ENCODE data around the gene FAM53B. TPM values are rescaled to one million over a fixed set of nuclear protein-coding genes. Genes with fewer than 3 reads are reported as not detected.
"Not testable (repeated sequence)": the region's sequence is repeated elsewhere in the genome, so short reads cannot be mapped to it uniquely, and the experiment has no call there.

The FAM53B gene, protein sequence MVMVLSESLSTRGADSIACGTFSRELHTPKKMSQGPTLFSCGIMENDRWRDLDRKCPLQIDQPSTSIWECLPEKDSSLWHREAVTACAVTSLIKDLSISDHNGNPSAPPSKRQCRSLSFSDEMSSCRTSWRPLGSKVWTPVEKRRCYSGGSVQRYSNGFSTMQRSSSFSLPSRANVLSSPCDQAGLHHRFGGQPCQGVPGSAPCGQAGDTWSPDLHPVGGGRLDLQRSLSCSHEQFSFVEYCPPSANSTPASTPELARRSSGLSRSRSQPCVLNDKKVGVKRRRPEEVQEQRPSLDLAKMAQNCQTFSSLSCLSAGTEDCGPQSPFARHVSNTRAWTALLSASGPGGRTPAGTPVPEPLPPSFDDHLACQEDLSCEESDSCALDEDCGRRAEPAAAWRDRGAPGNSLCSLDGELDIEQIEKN
- 35.1 TPM for total RNA-seq

DNA sequence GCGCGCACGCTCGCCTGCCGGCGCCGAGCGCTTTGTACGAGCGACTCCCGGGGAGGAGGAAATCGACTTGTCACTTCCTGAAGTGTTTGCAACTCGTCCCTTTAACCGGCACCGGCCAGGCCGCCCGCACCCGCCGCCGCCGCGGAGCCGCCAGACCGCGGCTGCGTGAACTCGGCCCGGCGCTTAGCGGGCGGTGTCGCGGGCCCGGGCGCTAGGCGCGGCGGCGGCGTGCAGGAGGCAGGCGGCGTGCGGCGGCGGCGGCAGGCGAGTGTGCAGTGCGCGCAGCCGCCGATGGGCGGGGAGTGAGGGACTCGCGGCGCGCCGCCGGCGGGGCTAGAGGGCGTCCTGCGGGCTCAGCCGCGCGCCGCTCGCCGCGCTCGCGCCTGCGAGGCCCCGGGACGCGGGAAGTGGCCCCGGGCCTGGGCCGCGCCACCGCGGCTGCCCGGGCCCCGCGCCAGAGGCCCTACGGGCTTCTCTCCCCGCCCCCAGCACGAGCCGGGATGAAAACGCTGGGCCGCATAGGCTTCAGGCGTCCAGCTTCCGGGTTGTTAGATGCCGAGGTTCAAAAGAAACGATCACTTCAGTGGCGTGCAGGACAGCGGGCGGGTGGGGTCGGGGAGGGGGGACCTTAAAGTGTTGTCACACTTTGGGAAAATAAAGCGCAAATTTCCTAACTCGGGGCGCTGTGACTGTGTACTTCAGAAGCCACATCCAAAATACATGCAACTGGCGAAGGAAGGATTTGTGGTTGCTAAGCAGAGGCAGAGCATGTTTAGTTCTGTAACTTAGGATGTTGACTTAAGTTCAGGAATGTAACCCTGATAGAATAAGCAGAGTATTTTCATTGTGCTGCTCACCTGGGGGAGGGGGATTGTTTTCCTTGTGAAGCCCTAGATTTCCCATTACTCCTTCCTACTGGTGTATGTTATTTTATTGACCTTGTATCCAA lies at the start of gene FAM53B:
Gene FAM53B, minus strand, starts transcription at position 277 of the 949 bp plus-strand sequence. CDS start 37,665 bp downstream, outside the sequence.
- peak; percentile 71 for DNase-seq

DNA sequence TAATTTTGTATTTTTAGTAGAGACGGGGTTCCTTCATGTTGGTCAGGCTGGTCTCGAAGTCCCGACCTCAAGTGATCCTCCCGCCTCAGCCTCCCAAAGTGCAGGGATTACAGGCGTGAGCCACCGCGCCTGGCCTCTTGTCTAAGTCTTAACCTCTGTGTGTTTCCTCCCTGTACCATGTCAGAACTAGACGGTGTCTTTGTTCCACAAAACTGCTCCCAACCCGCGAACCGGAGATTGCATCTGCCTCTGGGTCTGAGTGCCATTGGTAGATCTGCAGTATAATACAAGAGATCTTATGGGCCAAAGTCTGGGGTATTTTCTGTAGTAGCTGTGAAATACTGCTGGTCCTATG lies 48.8 kb upstream of the FAM53B start:
- no peak for DNase-seq

DNA sequence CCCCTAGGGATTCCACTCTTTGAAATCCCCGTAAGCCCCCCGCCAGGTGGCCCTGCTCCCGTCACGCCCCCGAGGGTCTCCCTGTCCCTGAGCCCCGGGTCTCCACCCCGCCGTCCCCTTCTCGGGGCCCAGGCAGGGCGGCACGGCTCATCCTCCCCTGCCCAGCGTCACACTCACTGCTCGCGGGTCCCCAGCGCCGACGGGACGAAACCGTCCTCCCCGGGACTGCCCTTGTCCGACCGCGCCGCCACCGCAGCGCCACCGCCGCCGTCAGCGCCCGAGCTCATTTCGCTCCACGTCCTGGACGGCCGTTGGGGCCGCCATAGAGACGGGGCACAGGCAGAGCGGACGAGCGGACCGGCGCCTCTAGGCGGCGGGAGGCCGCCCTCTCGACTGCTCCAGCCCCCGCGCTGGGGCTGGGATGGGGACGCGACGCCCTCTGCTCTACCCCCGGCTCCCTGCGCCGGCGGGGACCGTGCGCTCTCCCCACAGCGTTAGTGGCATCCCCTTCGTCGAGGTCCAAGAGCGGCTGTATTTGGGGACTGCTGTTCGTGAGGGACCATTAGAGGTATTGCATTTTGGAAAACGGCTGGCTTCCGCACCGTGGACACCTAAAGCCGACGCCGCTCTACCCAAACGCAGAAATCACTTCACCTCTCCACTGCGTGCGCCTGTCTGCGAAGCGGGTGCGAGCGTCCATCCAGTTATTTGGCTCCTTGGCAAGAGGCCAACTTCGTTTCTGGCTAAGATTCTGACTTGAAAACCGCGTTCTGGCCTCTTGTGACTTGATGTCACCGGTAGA lies 47.6 kb upstream of the FAM53B start, which contains the start of gene EEF1AKMT2:
Gene EEF1AKMT2, minus strand, starts transcription at position 341 of the 802 bp plus-strand sequence. Its CDS starts 54 bp downstream, at position 287.
- DNase-seq = peak; percentile 71

DNA sequence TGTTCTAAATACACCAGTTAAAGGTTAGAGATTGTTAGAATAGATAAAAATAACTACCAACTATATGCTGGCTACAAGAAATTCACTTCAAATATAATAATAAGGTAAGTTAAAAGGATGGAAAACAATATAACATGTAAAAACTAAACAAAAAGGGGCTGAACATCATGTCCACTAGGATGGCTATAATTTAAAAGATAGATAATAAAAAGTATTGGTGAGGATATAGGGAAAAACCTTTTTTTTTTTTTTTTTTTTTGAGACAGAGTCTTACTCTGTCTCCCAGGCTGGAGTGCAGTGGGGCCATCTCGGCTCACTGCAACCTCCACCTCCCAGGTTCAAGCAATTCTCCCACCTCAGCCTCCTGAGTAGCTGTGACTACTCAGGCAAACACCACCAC lies 38.7 kb upstream of the FAM53B start:
- not testable (repeated sequence) for DNase-seq

DNA sequence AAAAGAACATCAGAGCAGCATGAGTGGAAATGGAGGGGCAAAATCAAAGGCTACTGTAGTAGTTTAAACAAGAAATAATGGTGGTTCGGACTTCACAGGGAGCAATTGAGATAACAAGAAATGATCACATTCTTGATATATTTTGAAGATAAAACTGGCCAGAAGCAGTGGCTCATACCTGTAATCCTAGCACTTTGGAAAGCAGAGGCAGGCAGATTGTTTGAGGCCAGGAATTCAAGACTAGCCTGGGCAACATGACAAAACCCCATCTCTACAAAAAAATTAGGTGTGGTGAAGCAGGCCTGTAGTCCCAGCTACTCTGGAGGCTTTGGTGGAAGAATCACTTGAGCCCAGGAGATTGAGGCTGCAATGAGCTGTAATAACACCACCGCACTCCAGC lies 24.6 kb upstream of the FAM53B start:
- no peak for DNase-seq

DNA sequence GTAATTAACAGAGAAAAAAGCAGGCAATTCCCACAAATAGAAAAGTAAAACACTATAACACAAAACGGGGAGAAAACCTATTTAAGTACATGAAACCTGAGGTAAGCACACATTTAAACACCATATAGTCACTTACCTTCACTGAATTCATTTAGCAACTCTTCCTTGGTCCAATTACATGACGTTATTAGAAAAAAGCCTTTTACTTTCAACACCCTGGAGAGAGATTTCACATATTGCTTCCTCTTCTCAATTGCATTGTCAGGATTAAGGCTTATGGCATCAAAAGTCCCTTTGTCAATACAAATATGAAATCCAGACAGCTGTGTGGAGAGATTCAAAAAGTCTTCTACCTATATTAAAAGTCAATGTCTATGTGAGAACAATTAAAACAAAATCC lies 21.1 kb upstream of the FAM53B start:
- no peak for DNase-seq

DNA sequence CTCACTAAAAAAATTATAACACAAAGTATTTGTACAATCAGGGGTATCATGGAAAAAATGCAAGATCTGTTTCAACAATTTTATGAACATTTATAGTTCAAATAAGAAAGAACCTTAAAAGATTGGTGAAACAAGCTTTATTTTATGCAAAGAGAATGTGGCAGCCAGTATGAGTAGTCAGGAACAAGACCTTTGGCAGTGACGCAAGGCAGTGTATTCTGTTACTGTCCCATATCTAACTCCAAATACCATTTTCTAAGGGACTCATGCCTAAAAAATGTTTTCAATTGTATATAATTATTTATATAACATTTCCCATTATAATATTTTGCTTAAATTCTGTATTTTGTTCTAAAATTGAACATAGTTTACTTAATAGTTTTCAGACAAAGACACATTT lies 19.1 kb upstream of the FAM53B start:
- DNase-seq = no peak

DNA sequence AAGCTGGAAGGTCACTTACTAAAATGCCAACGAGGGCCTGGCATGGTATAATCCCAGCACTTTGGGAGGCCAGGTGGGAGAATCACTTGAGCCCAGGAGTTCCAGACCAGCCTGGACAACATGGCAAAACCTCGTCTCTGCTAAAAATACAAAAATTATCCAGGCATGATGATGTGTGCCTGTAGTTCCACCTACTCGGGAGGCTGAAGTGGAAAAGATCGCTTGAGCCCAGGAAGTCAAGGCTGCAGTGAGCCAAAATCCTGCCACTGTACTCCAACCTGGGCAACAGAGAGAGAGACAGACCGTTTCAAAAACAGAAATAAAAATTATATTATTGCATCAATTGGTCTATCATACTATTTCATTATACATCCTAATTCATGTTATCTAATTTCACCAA lies 18.1 kb upstream of the FAM53B start:
- DNase-seq = no peak

DNA sequence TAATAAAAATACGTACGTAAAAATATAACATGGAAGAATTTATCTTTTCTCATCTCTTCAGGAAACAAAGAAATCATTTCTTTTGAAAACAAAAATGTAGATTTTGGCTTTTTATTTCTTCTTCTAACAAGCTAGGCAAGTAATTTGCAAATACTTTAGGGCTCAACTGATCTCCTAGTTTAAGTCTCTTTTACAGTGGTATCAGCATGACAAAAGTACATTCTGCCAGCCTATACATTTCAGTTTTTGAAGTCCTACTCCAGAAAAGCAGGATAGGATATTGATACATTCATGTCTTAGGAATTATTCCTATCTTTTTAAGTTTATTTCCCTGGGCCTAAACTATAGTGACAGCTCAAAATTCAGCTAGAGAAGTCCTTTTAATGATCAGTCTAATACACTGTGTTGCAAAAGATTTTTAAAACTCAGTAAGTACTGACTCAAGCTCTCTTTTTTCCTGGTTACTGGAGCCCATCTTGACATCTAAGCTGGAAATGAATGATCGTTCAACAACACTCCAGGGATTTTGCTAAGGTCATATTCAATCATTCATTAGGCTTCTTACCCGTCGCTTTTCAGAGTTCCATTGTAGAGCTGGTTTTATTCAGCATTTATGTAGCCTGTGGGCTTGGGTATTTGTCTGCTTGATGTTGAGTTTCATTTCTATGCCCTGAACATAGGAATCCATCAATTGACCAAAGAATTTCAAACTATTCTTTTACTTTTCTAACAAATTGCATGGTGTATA lies 12.2 kb upstream of the FAM53B start:
- DNase-seq = no peak

DNA sequence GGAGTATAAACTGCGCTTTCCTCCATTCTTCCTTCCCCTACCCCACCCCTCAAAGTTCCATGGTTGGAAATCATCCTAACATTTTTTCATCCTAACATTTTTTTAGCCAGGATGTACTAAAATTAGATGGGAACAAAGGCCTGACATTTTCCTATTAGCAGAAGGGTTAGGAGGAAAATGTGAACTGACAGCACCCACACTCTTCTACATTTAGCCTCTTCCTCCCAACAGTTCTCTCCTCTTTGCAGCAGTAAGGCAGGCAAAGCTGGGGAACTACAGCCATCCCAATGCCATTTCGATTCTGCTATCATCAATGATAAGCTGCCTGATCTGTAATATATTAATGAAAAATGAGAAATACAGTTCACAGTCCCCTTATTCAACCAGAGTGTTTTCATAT lies 11.4 kb upstream of the FAM53B start:
- no peak for DNase-seq

DNA sequence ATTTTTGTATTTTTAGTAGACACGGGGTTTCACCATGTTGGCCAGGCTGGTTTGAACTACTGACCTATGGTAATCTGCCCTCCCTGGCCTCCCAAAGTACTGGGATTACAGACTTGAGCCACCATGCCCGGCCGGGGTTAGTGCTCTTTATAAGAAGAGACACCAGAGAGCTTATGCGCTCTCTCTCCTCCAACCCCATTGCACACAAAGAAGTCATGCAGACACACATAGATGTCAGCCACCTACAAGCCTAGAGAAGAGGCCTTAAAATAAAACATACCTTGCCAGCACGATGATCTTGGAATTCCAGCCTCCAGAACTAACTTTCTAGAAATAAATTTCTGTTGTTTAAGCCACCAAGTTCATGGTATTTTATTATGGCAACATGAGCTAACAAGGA lies 10.0 kb upstream of the FAM53B start:
- no peak for DNase-seq

DNA sequence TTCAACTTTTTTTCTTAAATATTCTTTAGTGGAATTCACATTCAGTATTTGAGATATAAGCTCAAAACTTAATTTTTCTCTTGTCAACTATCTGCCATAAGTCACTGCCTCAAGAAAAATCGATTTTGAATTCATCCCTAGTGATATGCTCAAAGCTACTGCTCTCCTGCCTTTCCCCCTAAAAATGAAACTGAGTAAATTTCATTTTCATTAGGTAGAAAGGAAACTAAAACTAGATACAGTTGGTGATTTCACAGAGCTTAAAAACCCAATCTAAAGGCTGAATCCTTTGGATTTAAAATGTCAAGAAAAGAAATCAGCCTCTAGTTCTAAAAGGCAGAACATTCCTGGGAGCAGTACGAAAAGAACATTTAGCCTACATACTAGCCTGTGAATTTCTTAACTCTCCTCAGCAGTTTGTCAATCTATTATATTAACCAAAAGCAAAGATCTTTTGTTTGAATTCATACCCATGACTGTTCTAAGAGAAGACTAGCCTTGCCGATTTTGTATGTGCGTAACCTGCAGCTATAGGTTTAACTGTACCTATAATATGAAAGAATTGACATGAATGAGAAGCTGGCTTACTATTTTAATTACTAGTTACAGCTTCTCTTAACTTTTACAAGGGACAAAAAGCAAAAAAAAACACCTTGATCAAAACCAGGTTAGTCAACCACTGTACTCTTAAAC lies 4.9 kb upstream of the FAM53B start:
- no peak for DNase-seq

DNA sequence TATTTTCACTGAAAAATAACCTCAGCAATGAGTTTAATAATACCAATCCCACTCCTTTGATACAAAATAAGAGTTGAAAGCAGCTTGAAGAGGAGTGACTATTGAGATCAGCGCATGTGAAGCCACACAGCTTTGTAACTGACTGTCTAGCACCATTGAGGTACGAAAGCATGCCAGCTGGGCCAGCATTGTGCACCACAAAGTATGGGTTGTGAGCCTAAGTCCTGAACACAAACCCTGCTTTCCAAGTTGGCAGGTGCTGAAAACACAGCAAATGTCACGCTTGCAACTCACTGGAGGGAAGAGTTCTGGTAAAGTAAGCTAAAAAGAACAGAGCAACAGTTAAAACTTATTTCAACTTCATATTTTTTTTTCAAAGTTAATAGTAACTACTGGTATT lies 4.0 kb upstream of the FAM53B start:
- DNase-seq = no peak

DNA sequence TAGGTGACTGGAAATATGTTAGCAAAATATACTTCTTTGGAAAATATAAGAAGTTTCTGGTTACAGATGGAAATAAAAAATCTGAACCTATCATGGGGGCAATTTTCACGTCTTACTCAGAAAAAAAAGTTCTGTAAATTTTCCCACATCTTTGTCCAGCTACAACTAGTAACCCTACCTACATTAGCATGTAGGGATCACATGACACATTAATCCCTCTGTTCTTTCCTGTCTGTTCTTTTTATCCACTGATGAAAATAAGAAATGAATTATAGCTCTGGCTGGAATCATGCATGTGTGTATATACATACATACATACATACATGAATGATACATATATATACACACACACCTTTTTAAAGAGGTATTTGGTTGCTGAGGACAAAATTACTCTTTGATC lies 3.6 kb upstream of the FAM53B start:
- no peak for DNase-seq

DNA sequence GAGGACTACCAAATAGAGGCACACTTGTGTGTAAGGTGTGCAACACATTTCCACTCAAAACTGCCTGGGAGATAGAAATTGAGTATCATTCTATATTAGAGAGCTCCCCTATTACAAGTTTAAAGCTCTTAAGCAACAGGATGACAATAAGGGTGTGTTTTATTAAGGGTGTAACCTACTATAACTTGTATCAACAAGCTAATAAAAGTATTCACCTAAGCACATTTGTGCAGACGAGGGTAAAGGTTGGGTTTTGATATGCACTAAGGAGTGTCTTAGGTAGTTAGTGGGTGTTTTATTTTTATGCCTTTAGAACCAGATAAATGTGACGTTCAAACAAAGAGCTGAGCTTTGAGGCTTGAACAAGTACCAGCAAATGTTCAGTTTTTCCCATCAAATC lies 2.8 kb upstream of the FAM53B start:
- no peak for DNase-seq

DNA sequence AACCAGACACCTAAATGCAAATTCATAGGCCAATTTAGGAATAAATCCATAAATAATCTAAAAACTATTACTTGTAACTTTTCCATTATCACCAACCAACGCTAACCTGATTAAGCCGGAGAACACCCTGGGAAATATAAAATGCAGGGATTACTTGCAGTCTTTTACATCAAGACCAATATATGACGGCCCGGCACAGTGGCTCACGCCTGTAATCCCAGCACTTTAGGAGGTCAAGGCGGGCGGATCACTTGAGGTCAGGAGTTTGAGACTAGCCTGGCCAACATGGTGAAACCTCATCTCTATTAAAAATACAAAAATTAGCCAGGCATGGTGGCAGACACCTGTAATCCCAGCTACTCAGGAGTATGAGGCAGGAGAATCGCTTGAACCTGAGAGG lies 2.3 kb upstream of the FAM53B start:
- not testable (repeated sequence) for DNase-seq

DNA sequence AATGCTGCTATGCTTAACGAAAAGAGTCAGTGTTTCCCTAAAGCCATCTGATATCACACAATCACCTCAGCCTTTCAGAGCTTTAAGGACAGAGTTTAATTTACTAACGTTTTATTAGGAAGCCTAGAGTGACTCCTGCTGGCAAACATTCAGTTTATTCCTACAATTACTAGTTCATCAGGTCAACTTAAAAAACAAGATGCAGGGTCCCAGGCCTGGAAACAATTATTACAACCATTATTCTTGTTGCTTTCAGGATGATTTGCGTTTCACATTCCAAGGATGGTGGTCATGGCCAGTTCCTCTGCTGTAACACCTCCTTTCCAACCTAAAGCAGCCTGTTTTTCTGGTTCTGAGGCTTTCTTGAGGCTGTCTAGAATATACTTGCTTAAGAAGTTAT lies 1.5 kb upstream of the FAM53B start:
- no peak for DNase-seq

DNA sequence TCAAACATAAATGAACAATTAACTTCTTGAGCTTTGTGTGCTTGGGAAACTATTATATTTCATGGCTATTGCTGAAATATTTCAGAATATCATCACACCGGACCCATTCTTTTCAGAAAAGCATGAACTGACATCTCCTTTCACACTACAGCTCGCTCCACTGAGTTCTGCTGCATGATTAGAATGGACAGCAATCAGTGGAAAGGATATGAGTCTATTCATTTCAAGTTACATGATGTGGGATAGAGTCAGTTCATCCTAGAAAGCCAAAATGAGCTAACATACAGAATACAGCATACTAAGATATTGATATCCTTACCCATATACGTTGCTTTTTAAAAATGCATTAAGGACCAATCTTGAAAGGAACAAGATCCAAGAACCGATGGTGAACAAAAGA lies 1.1 kb upstream of the FAM53B start:
- no peak for DNase-seq

DNA sequence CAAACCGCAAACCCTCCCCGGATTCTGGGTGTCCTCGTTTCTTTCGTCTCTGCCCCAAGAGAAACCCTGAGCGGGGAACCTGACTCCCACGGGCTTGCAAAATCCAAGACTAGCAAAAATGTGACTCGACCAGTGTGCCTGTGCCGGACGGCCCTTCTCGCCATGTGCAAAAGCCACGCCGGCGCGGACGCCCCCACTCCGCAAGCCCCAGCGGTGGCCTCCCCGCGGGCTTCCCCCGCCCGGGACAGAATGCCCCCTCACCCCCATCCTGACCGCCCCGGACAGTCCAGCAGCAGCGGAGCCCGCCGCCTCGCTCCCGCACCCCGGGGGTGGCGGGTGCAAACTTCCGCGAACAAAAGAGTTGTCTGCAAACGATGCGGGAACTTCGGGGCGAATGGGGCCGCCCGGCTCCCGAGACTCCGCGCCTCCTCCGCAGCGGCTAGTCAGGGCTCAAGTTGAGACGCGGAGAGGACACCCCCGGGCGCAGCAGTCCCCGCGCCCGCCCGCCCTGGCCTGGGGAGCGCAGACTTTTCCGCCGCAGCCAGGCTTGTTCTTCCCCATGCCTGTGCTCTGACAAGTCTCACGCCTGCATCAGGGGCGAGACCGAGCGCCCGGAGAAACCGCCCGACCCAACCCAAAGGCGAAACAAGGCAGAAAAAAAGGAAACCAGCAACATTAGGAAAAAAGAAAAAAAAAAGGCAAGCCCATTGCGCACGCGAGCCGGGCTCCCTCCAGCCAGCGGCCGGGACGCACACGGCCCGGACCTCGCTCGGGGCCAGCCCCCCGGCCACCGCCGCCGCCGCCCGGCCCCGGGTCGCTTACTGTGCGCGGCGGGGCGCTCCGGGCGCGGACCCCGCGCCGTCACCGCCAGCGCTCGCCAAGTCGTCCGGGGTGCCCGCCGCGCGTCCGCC lies 732 bp downstream of the FAM53B start:
- no peak for DNase-seq
